Measurements from ENCODE around the gene LRRC45. TPM values are rescaled to one million over a fixed set of nuclear protein-coding genes. Genes with fewer than 3 reads are reported as not detected.

Gene LRRC45
- total RNA-seq, 1 experiment from 2014 or later, result 40.1 TPM

DNA sequence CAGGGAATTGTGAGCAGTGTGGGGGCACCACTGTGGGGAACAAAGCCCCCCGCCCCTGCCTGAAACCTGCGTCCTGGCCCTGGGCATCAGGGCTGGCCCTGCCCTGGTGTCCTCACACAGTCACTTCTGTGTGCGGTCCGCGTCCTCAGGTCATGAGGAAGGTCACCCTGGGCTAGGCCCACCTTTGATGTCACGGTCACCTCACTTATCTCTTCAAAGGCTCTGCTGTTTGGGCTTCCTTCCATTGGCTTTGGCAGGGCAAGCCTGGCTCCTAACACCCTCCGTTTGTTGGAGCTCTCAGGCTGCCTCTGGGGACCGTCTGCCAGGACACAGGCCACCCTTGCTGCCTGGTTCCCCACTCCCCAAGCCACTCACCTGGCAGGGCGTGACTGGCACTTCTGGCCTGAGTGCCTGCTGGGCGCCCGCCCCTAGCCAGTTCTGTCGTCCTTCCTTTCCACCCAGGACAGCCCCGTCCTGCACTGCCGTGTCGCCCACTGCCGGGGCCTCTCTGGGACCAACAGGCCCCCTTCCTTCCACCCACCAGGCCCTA lies 9.3 kb upstream of the LRRC45 start:
- no peak for ATAC-seq
- Histone ChIP-seq H3K79me2 (ENCODE audit: insufficient read depth, low read length) (no peaks in the 10 kb centered on the region), H3K4me2 (ENCODE audit: low read length) (no peak overlapping the region), H4K20me1 (ENCODE audit: insufficient read depth) (no peaks in the 10 kb centered on the region), H3K9me3 (ENCODE audit: control insufficient read depth in 1 of 2, insufficient read depth in 1 of 2, low read depth in 1 of 2, low read length in 2 of 2) (no peaks in the 10 kb centered on the region), H3K27me3 (ENCODE audit: insufficient read depth, low read length) (no peaks in the 10 kb centered on the region), H3K27ac (ENCODE audit: low read depth, low read length) (no peak overlapping the region; the same call in 1 of the 2 replicates), H2AFZ (ENCODE audit: low read depth, low read length, poor library complexity, severe bottlenecking) (no peak overlapping the region), H3K9ac (ENCODE audit: low read length) (no peak overlapping the region), H3K4me3 (replicated peaks in 1 of 2; ENCODE audit: low read depth in 1 of 2, low read length in 2 of 2) (no peak overlapping the region), H3K9me2 (ENCODE audit: insufficient read depth) (no peaks in the 10 kb centered on the region), H3K4me1 (ENCODE audit: control insufficient read depth in 1 of 2, insufficient read depth in 2 of 2, low read length in 2 of 2) (peaks cover 6 to 7% of the 10 kb centered on the region in 2 experiments; a peak in 2 of 4 replicates), H3K36me3 (ENCODE audit: control insufficient read depth in 1 of 2, insufficient read depth in 2 of 2, low read length in 2 of 2) (peaks cover 0 to 9% of the 10 kb centered on the region in 2 experiments; a peak in 1 of 4 replicates)
- intact Hi-C loops (cut with micrococcal nuclease), result no loop called here
- CTCF ChIA-PET, result interaction anchor here (1.1 to 1.4 kb wide), 2 partner anchors 9 to 54 kb away, joined by 3 read pairs; partner anchors contain the start of genes CENPX and LRRC45
- no TSS peak for BruUV-seq (replicated peaks)
- RAD21 ChIA-PET (ENCODE audit: low non-redundant PET in 1 of 2, low total read pairs in 2 of 2, uncharacterized antibody in 2 of 2, unreplicated experiment in 2 of 2), result no interaction called here
- TF ChIP-seq SP1 (IDR thresholded peaks at IDR 0.05; ENCODE audit: low read depth) (no peak), CBX3 (IDR thresholded peaks at IDR 0.05; ENCODE audit: low read depth) (no peak), ZNF274 (IDR thresholded peaks at IDR 0.05; ENCODE audit: low read depth, low read length) (no peak), EZH2phosphoT487 (IDR thresholded peaks at IDR 0.05; ENCODE audit: borderline replicate concordance) (no peak), JUND (IDR thresholded peaks at IDR 0.05) (no peak), FOSL1 (IDR thresholded peaks at IDR 0.05; ENCODE audit: low read depth) (no peak), SRF (IDR thresholded peaks at IDR 0.05; ENCODE audit: low read depth) (no peak), ELF1 (IDR thresholded peaks at IDR 0.05; ENCODE audit: borderline replicate concordance, low read depth) (no peak), EZH2 (IDR thresholded peaks at IDR 0.05) (no peak), CEBPB (IDR thresholded peaks at IDR 0.05; ENCODE audit: low read depth) (no peak), ZFX (IDR thresholded peaks at IDR 0.05) (no peak), RAD21 (IDR thresholded peaks at IDR 0.05; ENCODE audit: low read depth) (no peak), EGR1 (IDR thresholded peaks at IDR 0.05; ENCODE audit: low read depth) (no peak)
- TF ChIP-seq, protein P1, sequence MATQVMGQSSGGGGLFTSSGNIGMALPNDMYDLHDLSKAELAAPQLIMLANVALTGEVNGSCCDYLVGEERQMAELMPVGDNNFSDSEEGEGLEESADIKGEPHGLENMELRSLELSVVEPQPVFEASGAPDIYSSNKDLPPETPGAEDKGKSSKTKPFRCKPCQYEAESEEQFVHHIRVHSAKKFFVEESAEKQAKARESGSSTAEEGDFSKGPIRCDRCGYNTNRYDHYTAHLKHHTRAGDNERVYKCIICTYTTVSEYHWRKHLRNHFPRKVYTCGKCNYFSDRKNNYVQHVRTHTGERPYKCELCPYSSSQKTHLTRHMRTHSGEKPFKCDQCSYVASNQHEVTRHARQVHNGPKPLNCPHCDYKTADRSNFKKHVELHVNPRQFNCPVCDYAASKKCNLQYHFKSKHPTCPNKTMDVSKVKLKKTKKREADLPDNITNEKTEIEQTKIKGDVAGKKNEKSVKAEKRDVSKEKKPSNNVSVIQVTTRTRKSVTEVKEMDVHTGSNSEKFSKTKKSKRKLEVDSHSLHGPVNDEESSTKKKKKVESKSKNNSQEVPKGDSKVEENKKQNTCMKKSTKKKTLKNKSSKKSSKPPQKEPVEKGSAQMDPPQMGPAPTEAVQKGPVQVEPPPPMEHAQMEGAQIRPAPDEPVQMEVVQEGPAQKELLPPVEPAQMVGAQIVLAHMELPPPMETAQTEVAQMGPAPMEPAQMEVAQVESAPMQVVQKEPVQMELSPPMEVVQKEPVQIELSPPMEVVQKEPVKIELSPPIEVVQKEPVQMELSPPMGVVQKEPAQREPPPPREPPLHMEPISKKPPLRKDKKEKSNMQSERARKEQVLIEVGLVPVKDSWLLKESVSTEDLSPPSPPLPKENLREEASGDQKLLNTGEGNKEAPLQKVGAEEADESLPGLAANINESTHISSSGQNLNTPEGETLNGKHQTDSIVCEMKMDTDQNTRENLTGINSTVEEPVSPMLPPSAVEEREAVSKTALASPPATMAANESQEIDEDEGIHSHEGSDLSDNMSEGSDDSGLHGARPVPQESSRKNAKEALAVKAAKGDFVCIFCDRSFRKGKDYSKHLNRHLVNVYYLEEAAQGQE (IDR thresholded peaks at IDR 0.05; ENCODE audit: low read depth), result no peak
- TF ChIP-seq, protein P2, sequence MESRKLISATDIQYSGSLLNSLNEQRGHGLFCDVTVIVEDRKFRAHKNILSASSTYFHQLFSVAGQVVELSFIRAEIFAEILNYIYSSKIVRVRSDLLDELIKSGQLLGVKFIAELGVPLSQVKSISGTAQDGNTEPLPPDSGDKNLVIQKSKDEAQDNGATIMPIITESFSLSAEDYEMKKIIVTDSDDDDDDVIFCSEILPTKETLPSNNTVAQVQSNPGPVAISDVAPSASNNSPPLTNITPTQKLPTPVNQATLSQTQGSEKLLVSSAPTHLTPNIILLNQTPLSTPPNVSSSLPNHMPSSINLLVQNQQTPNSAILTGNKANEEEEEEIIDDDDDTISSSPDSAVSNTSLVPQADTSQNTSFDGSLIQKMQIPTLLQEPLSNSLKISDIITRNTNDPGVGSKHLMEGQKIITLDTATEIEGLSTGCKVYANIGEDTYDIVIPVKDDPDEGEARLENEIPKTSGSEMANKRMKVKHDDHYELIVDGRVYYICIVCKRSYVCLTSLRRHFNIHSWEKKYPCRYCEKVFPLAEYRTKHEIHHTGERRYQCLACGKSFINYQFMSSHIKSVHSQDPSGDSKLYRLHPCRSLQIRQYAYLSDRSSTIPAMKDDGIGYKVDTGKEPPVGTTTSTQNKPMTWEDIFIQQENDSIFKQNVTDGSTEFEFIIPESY (IDR thresholded peaks at IDR 0.05; ENCODE audit: extremely low read depth, insufficient replicate concordance, low read length), result no peak
- TF ChIP-seq, protein P3, sequence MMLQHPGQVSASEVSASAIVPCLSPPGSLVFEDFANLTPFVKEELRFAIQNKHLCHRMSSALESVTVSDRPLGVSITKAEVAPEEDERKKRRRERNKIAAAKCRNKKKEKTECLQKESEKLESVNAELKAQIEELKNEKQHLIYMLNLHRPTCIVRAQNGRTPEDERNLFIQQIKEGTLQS (IDR thresholded peaks at IDR 0.05), result no peak
- DNase-seq (ENCODE audit: low read depth, low spot score), result no peak
- POLR2A ChIA-PET, result no interaction called here
